ENCODE measurements around the gene APH1B.

The APH1B gene

DNA sequence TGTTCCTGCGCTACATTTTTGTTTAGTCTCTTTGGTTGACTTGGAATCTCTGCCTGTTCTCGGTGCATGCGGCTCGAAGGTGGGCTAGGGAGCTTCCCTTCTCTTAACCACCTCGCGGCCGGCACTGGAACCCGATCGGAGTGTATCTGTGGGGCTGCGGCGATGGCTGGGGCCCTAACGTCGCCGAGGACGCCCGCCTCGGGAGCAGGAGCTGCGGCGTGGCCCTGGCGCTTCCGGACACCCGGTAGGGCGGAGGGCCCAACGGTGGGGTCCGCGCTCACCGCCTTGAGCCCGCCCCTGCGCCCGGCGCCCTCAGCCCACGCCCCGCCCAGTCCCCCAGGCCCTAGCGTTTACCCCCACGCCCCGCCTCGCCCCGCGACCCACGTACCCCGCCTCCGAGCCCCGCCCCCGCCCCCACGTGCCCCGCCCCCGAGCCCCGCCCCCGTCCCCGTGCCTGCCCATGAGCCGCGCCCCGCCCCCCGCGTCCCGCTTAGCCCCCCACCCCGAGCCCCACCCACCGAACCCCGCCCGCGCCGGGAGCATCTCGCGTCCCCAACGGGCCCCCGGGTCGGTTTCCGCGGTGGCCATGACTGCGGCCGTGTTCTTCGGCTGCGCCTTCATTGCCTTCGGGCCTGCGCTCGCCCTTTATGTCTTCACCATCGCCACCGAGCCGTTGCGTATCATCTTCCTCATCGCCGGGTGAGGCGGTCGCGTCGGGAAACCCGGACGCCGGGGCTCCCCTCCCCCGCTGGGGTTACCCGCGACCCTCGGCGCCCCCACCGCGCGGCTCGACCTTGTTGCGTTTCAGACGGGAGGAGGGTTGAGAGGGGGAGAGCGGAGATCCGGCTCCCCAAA lies at the start of gene APH1B:
Gene APH1B, plus strand, starts transcription at position 568 of the 855 bp plus-strand sequence. Its CDS starts 19 bp downstream, at position 587.
- peak within 1 kb of the TSS; percentile 61 for H3K4me3 ChIP-seq (ENCODE audit: low read depth, low read length)
- H3K27ac ChIP-seq (ENCODE audit: extremely low read depth, low read depth, low read length): peak within 1 kb of the TSS; percentile 66; the same call in 1 of the 2 replicates
- no peaks in the 10 kb centered on the region for H3K9me3 ChIP-seq (ENCODE audit: control insufficient read depth, insufficient read depth, low read depth, low read length)
- no peaks in the 10 kb centered on the region; the same call in 1 of the 2 replicates for H3K4me1 ChIP-seq (ENCODE audit: control insufficient read depth, insufficient read depth, low read length)
- POLR2A ChIA-PET: interaction anchor here (0.6 to 1.5 kb wide), 4 partner anchors 120 to 491 kb away, joined by 3 to 9 read pairs (median 3); partner anchors contain the start of gene RPS27L
- H3K36me3 ChIP-seq (ENCODE audit: control insufficient read depth in 2 of 2, insufficient read depth in 1 of 2, low read length in 2 of 2): 0 out of 3 replicates have a peak, but pooled peaks cover 0 to 4% of the 10 kb centered on the region in 2 experiments
- CTCF ChIA-PET: interaction anchor here (0.7 to 0.9 kb wide), 2 partner anchors 13 to 130 kb away, joined by 3 read pairs; no protein-coding TSS in a partner anchor
- TF ChIP-seq BCL11A (tag by site-specific recombination; IDR thresholded peaks at IDR 0.05; ENCODE audit: low read depth): no peak
- TF ChIP-seq KLF16 (tag by site-specific recombination; IDR thresholded peaks at IDR 0.05): peak; percentile 42; the same call in 1 of the 2 replicates
- peak; percentile 21; the same call in 1 of the 2 replicates for TF ChIP-seq ZNF660 (tag by site-specific recombination; IDR thresholded peaks at IDR 0.05)
- TF ChIP-seq ZNF16 (tag by site-specific recombination; IDR thresholded peaks at IDR 0.05; ENCODE audit: low read depth): no peak
- TF ChIP-seq SCRT2 (tag by site-specific recombination; IDR thresholded peaks at IDR 0.05): peak; percentile 82
- no peak for TF ChIP-seq ZFP37 (tag by site-specific recombination; IDR thresholded peaks at IDR 0.05)
- peak; percentile 89 for TF ChIP-seq ZBTB20 (tag by site-specific recombination; IDR thresholded peaks at IDR 0.05)
- peak; percentile 87 for TF ChIP-seq ZNF335 (tag by site-specific recombination; conservative IDR thresholded peaks at IDR 0.05)
- no peak for TF ChIP-seq WT1 (tag by site-specific recombination; IDR thresholded peaks at IDR 0.05)
- TF ChIP-seq KLF8 (tag by site-specific recombination; IDR thresholded peaks at IDR 0.05): peak; percentile 33; the same call in 1 of the 2 replicates
- TF ChIP-seq ZNF433 (tag by site-specific recombination; IDR thresholded peaks at IDR 0.05; ENCODE audit: low read depth): no peak
- TF ChIP-seq ZNF521 (tag by site-specific recombination; IDR thresholded peaks at IDR 0.05): no peak
- TF ChIP-seq, protein P1, sequence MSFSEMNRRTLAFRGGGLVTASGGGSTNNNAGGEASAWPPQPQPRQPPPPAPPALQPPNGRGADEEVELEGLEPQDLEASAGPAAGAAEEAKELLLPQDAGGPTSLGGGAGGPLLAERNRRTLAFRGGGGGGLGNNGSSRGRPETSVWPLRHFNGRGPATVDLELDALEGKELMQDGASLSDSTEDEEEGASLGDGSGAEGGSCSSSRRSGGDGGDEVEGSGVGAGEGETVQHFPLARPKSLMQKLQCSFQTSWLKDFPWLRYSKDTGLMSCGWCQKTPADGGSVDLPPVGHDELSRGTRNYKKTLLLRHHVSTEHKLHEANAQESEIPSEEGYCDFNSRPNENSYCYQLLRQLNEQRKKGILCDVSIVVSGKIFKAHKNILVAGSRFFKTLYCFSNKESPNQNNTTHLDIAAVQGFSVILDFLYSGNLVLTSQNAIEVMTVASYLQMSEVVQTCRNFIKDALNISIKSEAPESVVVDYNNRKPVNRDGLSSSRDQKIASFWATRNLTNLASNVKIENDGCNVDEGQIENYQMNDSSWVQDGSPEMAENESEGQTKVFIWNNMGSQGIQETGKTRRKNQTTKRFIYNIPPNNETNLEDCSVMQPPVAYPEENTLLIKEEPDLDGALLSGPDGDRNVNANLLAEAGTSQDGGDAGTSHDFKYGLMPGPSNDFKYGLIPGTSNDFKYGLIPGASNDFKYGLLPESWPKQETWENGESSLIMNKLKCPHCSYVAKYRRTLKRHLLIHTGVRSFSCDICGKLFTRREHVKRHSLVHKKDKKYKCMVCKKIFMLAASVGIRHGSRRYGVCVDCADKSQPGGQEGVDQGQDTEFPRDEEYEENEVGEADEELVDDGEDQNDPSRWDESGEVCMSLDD (tag by site-specific recombination; IDR thresholded peaks at IDR 0.05): peak; percentile 65
- peak; percentile 72 for TF ChIP-seq YY1 (tag by site-specific recombination; IDR thresholded peaks at IDR 0.05)
- TF ChIP-seq, protein P2, sequence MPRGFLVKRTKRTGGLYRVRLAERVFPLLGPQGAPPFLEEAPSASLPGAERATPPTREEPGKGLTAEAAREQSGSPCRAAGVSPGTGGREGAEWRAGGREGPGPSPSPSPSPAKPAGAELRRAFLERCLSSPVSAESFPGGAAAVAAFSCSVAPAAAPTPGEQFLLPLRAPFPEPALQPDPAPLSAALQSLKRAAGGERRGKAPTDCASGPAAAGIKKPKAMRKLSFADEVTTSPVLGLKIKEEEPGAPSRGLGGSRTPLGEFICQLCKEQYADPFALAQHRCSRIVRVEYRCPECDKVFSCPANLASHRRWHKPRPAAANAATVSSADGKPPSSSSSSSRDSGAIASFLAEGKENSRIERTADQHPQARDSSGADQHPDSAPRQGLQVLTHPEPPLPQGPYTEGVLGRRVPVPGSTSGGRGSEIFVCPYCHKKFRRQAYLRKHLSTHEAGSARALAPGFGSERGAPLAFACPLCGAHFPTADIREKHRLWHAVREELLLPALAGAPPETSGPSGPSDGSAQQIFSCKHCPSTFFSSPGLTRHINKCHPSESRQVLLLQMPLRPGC (tag by site-specific recombination; IDR thresholded peaks at IDR 0.05): no peak
- no peak for TF ChIP-seq ZNF169 (tag by site-specific recombination; IDR thresholded peaks at IDR 0.05)
- TF ChIP-seq ZNF707 (tag by site-specific recombination; IDR thresholded peaks at IDR 0.05): no peak
- peak; percentile 24; the same call in 1 of the 2 replicates for TF ChIP-seq KLF1 (tag by site-specific recombination; IDR thresholded peaks at IDR 0.05)
- TF ChIP-seq ZNF366 (tag by site-specific recombination; conservative IDR thresholded peaks at IDR 0.05): no peak
- no peak; the same call in 1 of the 2 replicates for TF ChIP-seq KLF10 (tag by site-specific recombination; IDR thresholded peaks at IDR 0.05)
- peak; percentile 43; the same call in 1 of the 2 replicates for TF ChIP-seq ZFHX2 (tag by site-specific recombination; conservative IDR thresholded peaks at IDR 0.05)
- TF ChIP-seq ZNF555 (tag by site-specific recombination; conservative IDR thresholded peaks at IDR 0.05): no peak
- peak; percentile 67 for TF ChIP-seq ZIC2 (tag by site-specific recombination; IDR thresholded peaks at IDR 0.05)
- peak; percentile 65 for TF ChIP-seq ZEB2 (tag by site-specific recombination; IDR thresholded peaks at IDR 0.05)
- no peak for TF ChIP-seq OVOL3 (tag by site-specific recombination; IDR thresholded peaks at IDR 0.05)
- TF ChIP-seq, protein P3, sequence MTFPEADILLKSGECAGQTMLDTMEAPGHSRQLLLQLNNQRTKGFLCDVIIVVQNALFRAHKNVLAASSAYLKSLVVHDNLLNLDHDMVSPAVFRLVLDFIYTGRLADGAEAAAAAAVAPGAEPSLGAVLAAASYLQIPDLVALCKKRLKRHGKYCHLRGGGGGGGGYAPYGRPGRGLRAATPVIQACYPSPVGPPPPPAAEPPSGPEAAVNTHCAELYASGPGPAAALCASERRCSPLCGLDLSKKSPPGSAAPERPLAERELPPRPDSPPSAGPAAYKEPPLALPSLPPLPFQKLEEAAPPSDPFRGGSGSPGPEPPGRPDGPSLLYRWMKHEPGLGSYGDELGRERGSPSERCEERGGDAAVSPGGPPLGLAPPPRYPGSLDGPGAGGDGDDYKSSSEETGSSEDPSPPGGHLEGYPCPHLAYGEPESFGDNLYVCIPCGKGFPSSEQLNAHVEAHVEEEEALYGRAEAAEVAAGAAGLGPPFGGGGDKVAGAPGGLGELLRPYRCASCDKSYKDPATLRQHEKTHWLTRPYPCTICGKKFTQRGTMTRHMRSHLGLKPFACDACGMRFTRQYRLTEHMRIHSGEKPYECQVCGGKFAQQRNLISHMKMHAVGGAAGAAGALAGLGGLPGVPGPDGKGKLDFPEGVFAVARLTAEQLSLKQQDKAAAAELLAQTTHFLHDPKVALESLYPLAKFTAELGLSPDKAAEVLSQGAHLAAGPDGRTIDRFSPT (tag by site-specific recombination; IDR thresholded peaks at IDR 0.05): no peak
- no peak for TF ChIP-seq FEZF1 (tag by site-specific recombination; IDR thresholded peaks at IDR 0.05)
- no peak for TF ChIP-seq ZFP41 (tag by site-specific recombination; IDR thresholded peaks at IDR 0.05; ENCODE audit: borderline replicate concordance)
- TF ChIP-seq ZNF174 (tag by site-specific recombination; IDR thresholded peaks at IDR 0.05): no peak
- TF ChIP-seq, protein P4, sequence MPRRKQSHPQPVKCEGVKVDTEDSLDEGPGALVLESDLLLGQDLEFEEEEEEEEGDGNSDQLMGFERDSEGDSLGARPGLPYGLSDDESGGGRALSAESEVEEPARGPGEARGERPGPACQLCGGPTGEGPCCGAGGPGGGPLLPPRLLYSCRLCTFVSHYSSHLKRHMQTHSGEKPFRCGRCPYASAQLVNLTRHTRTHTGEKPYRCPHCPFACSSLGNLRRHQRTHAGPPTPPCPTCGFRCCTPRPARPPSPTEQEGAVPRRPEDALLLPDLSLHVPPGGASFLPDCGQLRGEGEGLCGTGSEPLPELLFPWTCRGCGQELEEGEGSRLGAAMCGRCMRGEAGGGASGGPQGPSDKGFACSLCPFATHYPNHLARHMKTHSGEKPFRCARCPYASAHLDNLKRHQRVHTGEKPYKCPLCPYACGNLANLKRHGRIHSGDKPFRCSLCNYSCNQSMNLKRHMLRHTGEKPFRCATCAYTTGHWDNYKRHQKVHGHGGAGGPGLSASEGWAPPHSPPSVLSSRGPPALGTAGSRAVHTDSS (tag by site-specific recombination; IDR thresholded peaks at IDR 0.05): peak; percentile 38; the same call in 1 of the 2 replicates
